Mesothelial cell of epicardium (in vitro differentiated cells): Measurements from ENCODE around the gene PPP1R16B. TPM values are rescaled to one million over a fixed set of nuclear protein-coding genes. Genes with fewer than 3 reads are reported as not detected.

Experiments used
- DNase-seq, 2 experiments: peaks; one replicate each; pipeline ENCODE4 v3.0.0; 2021; ENCODE audit warnings: low spot score in 2 of 2; ENCODE audit not compliant: unreplicated experiment in 2 of 2
- H3K27ac Mint-ChIP-seq: 2 replicates; pipeline ENCODE4 v1.8.0; 2021; ENCODE audit warnings: mixed read lengths
- H3K27me3 Mint-ChIP-seq: 2 replicates; pipeline ENCODE4 v1.8.0; 2021; ENCODE audit warnings: low read depth, mixed read lengths
- H3K36me3 Mint-ChIP-seq: 2 replicates; pipeline ENCODE4 v1.8.0; 2021; ENCODE audit warnings: mixed read lengths
- H3K4me1 Mint-ChIP-seq: 2 replicates; pipeline ENCODE4 v1.8.0; 2021; ENCODE audit warnings: mixed read lengths
- H3K4me3 Mint-ChIP-seq: 2 replicates; pipeline ENCODE4 v1.8.0; 2021; ENCODE audit warnings: mild to moderate bottlenecking, moderate library complexity, mixed read lengths
- H3K9me3 Mint-ChIP-seq: 2 replicates; pipeline ENCODE4 v1.8.0; 2021; ENCODE audit warnings: mixed read lengths
- CTCF ChIP-seq: fragments of 200-600 bp; sonication (generic); IDR thresholded peaks from one replicate; pipeline ENCODE4 v1.5.0; 2021; ENCODE audit warnings: antibody characterized with exemption; ENCODE audit not compliant: unreplicated experiment
- total RNA-seq: library from RNA; stranded (reverse); gene quantifications from 3 replicates; pipeline ENCODE4 v1.2.1, GENCODE V29; 2021

PPP1R16B gene
- total RNA-seq, 1 donor from 2014 or later: not detected

GRCh38 chr20:38924718-38925117, 119.2 kb downstream of the PPP1R16B start:
- Mint-ChIP-seq H3K9me3 (no peaks in the 10 kb centered on the region), H3K27ac (no peak overlapping the region), H3K36me3 (no peaks in the 10 kb centered on the region), H3K27me3 (peaks cover 22% of the 10 kb centered on the region), H3K4me1 (peaks cover 15% of the 10 kb centered on the region), H3K4me3 (peak overlapping the region; percentile 1)
- TF ChIP-seq CTCF: no peak
- DNase-seq: no peak

- peak; percentile 86 to 91 for DNase-seq
- Mint-ChIP-seq H3K27me3 (peaks cover 7% of the 10 kb centered on the region), H3K9me3 (no peaks in the 10 kb centered on the region), H3K36me3 (no peaks in the 10 kb centered on the region), H3K27ac (peak within 1 kb of the TSS; percentile 23), H3K4me3 (peak within 1 kb of the TSS; percentile 83), H3K4me1 (peaks cover 15% of the 10 kb centered on the region)
- no peak for TF ChIP-seq CTCF
These were observed 120.8 kb downstream of the PPP1R16B start, which contains the start of gene FAM83D for GRCh38 chr20:38926142-38926933. Gene FAM83D, plus strand, starts transcription at chr20:38926417. Its CDS starts 26 bp downstream, at chr20:38926443.

GRCh38 chr20:38926934-38927616, 121.6 kb downstream of the PPP1R16B start:
- H3K9me3 Mint-ChIP-seq: no peaks in the 10 kb centered on the region

GRCh38 chr20:38927902-38928578, 122.5 kb downstream of the PPP1R16B start:
- Mint-ChIP-seq H3K27ac (no peak overlapping the region), H3K4me1 (peaks cover 15% of the 10 kb centered on the region), H3K4me3 (peak overlapping the region; percentile 83), H3K36me3 (no peaks in the 10 kb centered on the region), H3K27me3 (no peaks in the 10 kb centered on the region), H3K9me3 (no peaks in the 10 kb centered on the region)
- TF ChIP-seq CTCF: no peak
- DNase-seq: no peak

More at GRCh38 chr20:38926934-38927616, 121.6 kb downstream of the PPP1R16B start:
- Mint-ChIP-seq H3K27me3 (peaks cover 2% of the 10 kb centered on the region), H3K4me1 (peaks cover 15% of the 10 kb centered on the region), H3K27ac (peak overlapping the region; percentile 16), H3K4me3 (peak overlapping the region; percentile 83), H3K36me3 (no peaks in the 10 kb centered on the region)
- no peak for DNase-seq
- TF ChIP-seq CTCF: no peak

- no peak overlapping the region for H3K4me3 Mint-ChIP-seq
- no peaks in the 10 kb centered on the region for H3K9me3 Mint-ChIP-seq
- peaks cover 15% of the 10 kb centered on the region for H3K4me1 Mint-ChIP-seq
- H3K27ac Mint-ChIP-seq: no peak overlapping the region
- no peak for TF ChIP-seq CTCF
- H3K27me3 Mint-ChIP-seq: no peaks in the 10 kb centered on the region
- H3K36me3 Mint-ChIP-seq: no peaks in the 10 kb centered on the region
- DNase-seq: no peak
These were observed 124.7 kb downstream of the PPP1R16B start for GRCh38 chr20:38930242-38930569.
